Measurements from ENCODE around the gene HAUS8.

The HAUS8 gene

DNA sequence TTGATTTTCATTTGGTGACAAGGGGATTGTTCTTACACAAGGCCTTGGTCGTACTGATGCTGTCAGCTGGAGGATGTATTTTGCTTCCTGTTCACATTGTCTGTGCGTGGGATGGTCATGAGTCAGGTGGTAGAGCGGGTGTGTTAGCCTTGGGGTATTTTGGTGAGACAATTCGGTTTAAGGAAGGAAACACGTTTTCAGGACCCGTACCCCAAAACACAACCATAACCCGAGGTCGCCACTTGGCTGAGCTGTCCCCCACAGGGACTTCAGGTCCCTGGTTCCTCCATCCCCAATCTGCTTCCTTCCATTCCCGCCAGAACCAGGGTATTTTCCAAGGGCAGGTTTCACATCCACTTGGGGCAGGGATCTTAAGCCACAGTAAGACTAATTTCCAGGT is 15.3 kb upstream of the HAUS8 start:
- DNase-seq (ENCODE audit: insufficient read length, low spot score) (no peak), FAIRE-seq (no peak)
- TF ChIP-seq, protein P1, sequence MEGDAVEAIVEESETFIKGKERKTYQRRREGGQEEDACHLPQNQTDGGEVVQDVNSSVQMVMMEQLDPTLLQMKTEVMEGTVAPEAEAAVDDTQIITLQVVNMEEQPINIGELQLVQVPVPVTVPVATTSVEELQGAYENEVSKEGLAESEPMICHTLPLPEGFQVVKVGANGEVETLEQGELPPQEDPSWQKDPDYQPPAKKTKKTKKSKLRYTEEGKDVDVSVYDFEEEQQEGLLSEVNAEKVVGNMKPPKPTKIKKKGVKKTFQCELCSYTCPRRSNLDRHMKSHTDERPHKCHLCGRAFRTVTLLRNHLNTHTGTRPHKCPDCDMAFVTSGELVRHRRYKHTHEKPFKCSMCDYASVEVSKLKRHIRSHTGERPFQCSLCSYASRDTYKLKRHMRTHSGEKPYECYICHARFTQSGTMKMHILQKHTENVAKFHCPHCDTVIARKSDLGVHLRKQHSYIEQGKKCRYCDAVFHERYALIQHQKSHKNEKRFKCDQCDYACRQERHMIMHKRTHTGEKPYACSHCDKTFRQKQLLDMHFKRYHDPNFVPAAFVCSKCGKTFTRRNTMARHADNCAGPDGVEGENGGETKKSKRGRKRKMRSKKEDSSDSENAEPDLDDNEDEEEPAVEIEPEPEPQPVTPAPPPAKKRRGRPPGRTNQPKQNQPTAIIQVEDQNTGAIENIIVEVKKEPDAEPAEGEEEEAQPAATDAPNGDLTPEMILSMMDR (IDR thresholded peaks at IDR 0.05; ENCODE audit: insufficient read depth, missing control alignments) = no peak

DNA sequence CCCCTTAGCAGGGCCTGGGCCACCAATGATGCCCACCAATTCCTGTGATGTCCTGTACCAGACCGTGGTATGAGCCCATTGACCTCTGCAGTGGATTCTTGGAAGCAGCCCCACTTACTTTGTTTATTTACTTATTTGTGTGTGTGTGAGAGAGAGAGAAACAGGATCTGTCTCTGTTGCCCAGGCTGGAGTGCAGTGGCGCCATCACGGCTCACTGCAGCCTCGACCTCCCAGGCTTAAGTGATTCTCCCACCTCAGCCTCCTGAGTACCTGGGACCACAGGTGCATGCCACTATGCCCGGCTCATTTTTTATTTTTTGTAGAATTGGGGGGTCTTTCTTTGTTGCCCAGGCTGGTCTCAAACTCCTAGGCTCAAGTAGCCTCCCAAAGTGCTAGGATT is 13.3 kb upstream of the HAUS8 start:
- TF ChIP-seq, protein P1 (IDR thresholded peaks at IDR 0.05; ENCODE audit: insufficient read depth, missing control alignments) = no peak
- DNase-seq (ENCODE audit: insufficient read length, low spot score) (no peak), FAIRE-seq (no peak)

DNA sequence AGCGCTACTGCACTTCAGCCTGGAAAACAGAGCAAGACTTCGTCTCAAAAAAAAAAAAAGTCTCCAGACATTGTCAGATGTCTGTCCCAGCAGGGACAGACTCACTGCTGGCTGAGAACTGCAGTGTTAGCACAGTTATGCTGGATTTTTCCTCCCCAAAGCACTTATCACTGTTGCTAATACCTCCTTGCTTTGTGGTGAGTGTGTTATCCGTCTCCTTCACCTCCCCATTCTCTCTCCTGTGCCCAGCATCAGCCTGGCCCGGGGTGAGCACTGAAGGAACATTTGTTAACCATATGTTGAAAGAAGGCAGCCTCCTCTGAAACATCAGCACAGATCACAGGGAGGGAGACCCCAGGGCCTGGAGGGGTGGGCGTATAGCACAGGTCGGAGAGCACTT is 11.6 kb upstream of the HAUS8 start:
- FAIRE-seq (no peak), DNase-seq (ENCODE audit: insufficient read length, low spot score) (no peak)
- TF ChIP-seq, protein P1 (IDR thresholded peaks at IDR 0.05; ENCODE audit: insufficient read depth, missing control alignments) = no peak

DNA sequence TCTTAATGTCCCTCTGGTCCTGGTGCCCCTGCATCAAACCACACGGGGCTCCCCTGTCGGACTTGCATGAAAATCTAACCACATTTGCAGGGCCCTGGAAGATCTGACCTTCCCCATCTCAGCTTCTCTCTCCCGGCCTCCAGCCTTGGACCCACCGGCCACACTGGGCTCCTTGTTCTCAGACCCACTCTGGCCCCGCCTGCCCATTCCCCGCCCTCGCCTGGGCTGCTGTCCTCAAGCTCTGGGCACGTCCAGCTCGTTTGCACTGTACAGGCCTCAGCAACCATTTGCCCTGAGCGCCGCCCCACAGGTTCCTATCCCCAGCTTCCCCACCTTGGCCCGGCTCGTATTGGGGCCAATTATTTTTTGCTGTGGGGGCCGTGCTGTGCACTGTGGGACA is 10.9 kb upstream of the HAUS8 start:
- TF ChIP-seq, protein P1 (IDR thresholded peaks at IDR 0.05; ENCODE audit: insufficient read depth, missing control alignments) = no peak
- FAIRE-seq (no peak), DNase-seq (ENCODE audit: insufficient read length, low spot score) (no peak)

DNA sequence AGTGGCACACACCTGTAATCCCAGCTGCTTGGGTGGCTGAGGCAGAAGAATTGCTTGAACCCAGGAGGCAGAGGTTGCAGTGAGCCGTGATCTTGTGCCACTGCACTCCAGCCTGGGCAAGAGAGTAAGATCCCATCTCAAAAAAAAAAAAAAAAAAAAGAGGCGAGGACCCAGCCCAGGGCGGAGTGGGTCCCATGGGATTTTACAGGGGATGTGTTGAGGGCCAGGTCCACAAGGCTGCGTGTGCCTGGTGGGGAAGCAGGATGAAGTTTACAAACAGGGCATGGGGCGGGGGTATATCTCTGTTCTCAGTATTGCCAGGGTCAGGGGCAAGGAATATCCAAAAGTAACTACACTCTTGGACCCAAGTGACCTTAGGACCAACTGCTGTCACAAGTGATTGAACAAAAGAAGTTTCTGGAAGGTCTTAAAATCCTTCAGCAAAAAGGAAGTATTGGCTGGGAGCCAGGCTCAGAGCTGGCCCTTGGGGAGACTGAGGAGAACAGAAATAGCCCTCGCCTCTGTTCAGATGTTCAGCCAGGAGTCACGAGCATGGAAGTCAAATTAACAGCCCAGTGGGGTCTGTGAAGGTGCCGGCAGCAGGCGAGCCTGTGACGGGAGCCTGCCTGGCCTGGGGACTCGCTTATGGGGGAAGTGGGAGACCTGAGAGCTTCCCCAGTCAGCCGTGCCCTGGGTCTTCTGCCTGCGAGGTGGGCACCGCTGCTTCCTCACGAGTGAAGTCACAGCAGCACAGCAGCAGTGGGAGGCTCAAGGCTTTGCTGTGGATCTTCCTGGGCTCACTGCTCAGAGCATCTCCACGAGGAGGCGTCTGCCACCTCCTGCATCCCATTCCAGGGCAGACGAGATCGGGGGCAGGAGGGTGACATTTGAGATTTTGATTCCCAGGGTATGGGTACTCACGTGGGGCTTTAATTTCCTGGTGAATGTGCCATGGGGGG is 6.7 kb upstream of the HAUS8 start:
- no peak for FAIRE-seq
- DNase-seq (ENCODE audit: insufficient read length, low spot score) = no peak
- TF ChIP-seq, protein P1 (IDR thresholded peaks at IDR 0.05; ENCODE audit: insufficient read depth, missing control alignments) = no peak

DNA sequence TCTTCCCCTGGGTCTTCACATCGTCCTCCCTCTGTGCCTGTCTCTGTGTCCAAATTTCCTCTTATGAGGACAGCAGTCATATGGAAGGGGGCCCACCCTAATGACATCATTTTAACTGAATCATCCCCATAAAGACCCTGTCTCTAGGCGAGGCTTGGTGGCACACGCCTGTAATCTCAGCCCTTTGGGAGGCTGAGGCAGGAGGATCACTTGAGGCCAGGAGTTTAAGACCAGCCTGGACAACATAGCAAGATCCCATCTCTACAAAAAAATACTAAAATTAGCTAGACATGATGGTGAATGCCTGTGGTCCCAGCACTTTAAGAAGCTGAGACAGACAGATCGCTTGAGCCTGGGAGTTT is 5.2 kb upstream of the HAUS8 start:
- TF ChIP-seq, protein P1 (IDR thresholded peaks at IDR 0.05; ENCODE audit: insufficient read depth, missing control alignments) = no peak
- FAIRE-seq (no peak), DNase-seq (ENCODE audit: insufficient read length, low spot score) (no peak)

Measured in D721Med (cell line).